Measurements from ENCODE around the gene ZNF512.
"Not testable (repeated sequence)": the region's sequence is repeated elsewhere in the genome, so short reads cannot be mapped to it uniquely, and the experiment has no call there.

Gene ZNF512

GRCh38 chr2:27583390-27583915 is 611 bp downstream of the ZNF512 start:
- no peak for DNase-seq (ENCODE audit: low read depth)

GRCh38 chr2:27584597-27584996 is 1.8 kb downstream of the ZNF512 start:
- no peak for DNase-seq (ENCODE audit: low read depth)

- no peak for DNase-seq (ENCODE audit: low read depth)
These were observed 4.2 kb downstream of the ZNF512 start for GRCh38 chr2:27587025-27587424.

- no peak for DNase-seq (ENCODE audit: low read depth)
These were observed 5.5 kb downstream of the ZNF512 start for GRCh38 chr2:27588308-27588707.

- DNase-seq (ENCODE audit: low read depth): no peak
These were observed 8.9 kb downstream of the ZNF512 start for GRCh38 chr2:27591745-27592144.

GRCh38 chr2:27593240-27593639 is 10.4 kb downstream of the ZNF512 start:
- no peak for DNase-seq (ENCODE audit: low read depth)

GRCh38 chr2:27594020-27594703 is 11.3 kb downstream of the ZNF512 start:
- DNase-seq (ENCODE audit: low read depth): not testable (repeated sequence)

GRCh38 chr2:27595412-27595811 is 12.6 kb downstream of the ZNF512 start:
- DNase-seq (ENCODE audit: low read depth): not testable (repeated sequence)

- DNase-seq (ENCODE audit: low read depth): no peak
These were observed 13.8 kb downstream of the ZNF512 start for GRCh38 chr2:27596627-27597026.

- DNase-seq (ENCODE audit: low read depth): no peak
These were observed 23.8 kb downstream of the ZNF512 start for GRCh38 chr2:27606611-27607010.

GRCh38 chr2:27613985-27614384 is 31.1 kb downstream of the ZNF512 start:
- no peak for DNase-seq (ENCODE audit: low read depth)

- DNase-seq (ENCODE audit: low read depth): no peak
These were observed 32.5 kb downstream of the ZNF512 start for GRCh38 chr2:27615316-27615715.

- DNase-seq (ENCODE audit: low read depth): no peak
These were observed 38.7 kb downstream of the ZNF512 start for GRCh38 chr2:27621524-27621923.

GRCh38 chr2:27622921-27623384 is 40.1 kb downstream of the ZNF512 start:
- DNase-seq (ENCODE audit: low read depth): no peak

GRCh38 chr2:27624943-27625342 is 42.1 kb downstream of the ZNF512 start:
- DNase-seq (ENCODE audit: low read depth): no peak

- DNase-seq (ENCODE audit: low read depth): not testable (repeated sequence)
These were observed 43.5 kb downstream of the ZNF512 start for GRCh38 chr2:27626323-27626722.

- not testable (repeated sequence) for DNase-seq (ENCODE audit: low read depth)
These were observed 44.1 kb downstream of the ZNF512 start for GRCh38 chr2:27626921-27627320.

- DNase-seq (ENCODE audit: low read depth): no peak
These were observed 45.3 kb downstream of the ZNF512 start for GRCh38 chr2:27627963-27628766.

GRCh38 chr2:27628767-27629709 is 46.2 kb downstream of the ZNF512 start, which contains the start of the genes CCDC121 and GPN1:
CCDC121 (minus strand) TSS chr2:27629012; CDS start chr2:27627799, 1,213 bp downstream.
GPN1 (plus strand) TSS chr2:27629050; CDS start chr2:27629059, 9 bp downstream.
- DNase-seq (ENCODE audit: low read depth): peak; percentile 93

- DNase-seq (ENCODE audit: low read depth): not testable (repeated sequence)
These were observed 47.4 kb downstream of the ZNF512 start for GRCh38 chr2:27630257-27630656.

- no peak for DNase-seq (ENCODE audit: low read depth)
These were observed 51.4 kb downstream of the ZNF512 start for GRCh38 chr2:27634291-27634690.

- DNase-seq (ENCODE audit: low read depth): no peak
These were observed 53.9 kb downstream of the ZNF512 start for GRCh38 chr2:27636766-27637165.

Measured in activated gamma-delta T cell treated with anti-CD3 and anti-CD28 coated beads, Interleukin-2, amount 50 U/mL, for 16 hours (primary cell).